ENCODE measurements around the gene NFATC1. TPM values are rescaled to one million over a fixed set of nuclear protein-coding genes. Genes with fewer than 3 reads are reported as not detected.

The NFATC1 gene
- total RNA-seq, 2 donors from 2014 or later: 19.0 to 20.2 TPM

DNA sequence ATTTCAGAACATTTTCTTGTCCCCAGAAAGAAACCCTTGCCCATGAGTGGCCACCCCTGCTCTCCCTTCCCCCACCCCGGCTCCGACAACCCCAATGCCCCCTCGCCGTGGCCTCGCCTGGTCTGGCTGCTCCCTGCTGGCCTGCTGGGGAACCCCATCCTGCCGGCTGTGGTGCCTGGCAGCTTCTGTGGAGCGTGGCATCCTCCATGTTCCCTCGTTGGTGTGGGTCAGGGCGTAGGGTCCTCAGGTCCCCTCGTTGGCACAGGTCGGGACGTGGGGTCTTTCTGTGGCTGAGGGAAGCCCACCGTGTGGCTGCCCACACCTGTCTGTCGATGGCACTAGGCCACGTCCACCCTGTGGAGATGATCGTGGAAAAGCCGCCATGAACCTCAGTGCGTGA, 61.9 kb downstream of the NFATC1 start:
- H3K27ac ChIP-seq: peak overlapping the region; percentile 73 to 80
- H3K36me3 ChIP-seq: peaks cover 30% of the 10 kb centered on the region
- H3K4me3 ChIP-seq: no peak overlapping the region
- DNase-seq (ENCODE audit: low spot score): no peak
- H3K9me3 ChIP-seq: no peaks in the 10 kb centered on the region
- TF ChIP-seq, protein P1, sequence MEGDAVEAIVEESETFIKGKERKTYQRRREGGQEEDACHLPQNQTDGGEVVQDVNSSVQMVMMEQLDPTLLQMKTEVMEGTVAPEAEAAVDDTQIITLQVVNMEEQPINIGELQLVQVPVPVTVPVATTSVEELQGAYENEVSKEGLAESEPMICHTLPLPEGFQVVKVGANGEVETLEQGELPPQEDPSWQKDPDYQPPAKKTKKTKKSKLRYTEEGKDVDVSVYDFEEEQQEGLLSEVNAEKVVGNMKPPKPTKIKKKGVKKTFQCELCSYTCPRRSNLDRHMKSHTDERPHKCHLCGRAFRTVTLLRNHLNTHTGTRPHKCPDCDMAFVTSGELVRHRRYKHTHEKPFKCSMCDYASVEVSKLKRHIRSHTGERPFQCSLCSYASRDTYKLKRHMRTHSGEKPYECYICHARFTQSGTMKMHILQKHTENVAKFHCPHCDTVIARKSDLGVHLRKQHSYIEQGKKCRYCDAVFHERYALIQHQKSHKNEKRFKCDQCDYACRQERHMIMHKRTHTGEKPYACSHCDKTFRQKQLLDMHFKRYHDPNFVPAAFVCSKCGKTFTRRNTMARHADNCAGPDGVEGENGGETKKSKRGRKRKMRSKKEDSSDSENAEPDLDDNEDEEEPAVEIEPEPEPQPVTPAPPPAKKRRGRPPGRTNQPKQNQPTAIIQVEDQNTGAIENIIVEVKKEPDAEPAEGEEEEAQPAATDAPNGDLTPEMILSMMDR (IDR thresholded peaks at IDR 0.05): no peak
- peaks cover 0 to 47% of the 10 kb centered on the region in 2 donors for H3K4me1 ChIP-seq
- H3K27me3 ChIP-seq: no peaks in the 10 kb centered on the region

DNA sequence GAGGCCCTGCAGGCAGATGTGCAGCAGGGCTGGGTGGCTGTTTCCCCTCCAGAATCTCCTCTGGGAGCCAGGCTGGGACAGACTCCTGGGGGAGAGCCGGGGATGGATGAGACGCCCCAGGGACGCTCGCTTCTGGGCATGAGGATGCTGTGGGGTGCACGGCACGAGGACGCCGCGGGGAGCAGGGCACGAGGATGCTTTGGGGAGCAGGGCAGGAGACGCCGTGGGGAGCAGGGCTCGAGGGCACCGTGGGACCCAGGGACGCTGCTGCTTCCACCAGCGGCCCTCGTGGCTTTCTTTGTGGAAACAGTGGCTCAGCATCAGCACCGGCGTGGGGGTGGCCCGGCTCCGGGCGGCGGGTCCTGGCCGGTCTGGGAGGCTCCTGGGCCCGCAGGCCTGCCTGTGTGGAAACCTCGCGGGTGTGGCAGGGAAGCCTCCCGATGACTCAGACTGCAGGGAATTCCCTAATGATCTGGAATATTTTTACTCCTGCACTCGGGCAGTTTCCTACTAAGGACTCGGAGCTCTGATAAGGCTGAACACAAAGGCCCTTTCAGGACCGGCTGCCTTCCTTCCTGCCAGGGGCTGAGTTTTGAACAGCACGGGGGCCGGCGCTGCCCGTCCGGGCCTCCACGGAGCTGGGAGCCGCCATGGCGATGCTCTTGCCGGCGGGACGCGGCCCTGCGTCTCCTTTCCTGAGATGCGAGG, 62.6 kb downstream of the NFATC1 start:
- peak; percentile 89 for DNase-seq (ENCODE audit: low spot score)
- Histone ChIP-seq H3K4me3 (peak overlapping the region in 1 of 2 donors; percentile 31), H3K9me3 (no peaks in the 10 kb centered on the region), H3K36me3 (peaks cover 29% of the 10 kb centered on the region), H3K4me1 (peaks cover 0 to 46% of the 10 kb centered on the region in 2 donors), H3K27ac (peak overlapping the region; percentile 73 to 80), H3K27me3 (no peaks in the 10 kb centered on the region)
- TF ChIP-seq, protein P1 (IDR thresholded peaks at IDR 0.05): no peak

DNA sequence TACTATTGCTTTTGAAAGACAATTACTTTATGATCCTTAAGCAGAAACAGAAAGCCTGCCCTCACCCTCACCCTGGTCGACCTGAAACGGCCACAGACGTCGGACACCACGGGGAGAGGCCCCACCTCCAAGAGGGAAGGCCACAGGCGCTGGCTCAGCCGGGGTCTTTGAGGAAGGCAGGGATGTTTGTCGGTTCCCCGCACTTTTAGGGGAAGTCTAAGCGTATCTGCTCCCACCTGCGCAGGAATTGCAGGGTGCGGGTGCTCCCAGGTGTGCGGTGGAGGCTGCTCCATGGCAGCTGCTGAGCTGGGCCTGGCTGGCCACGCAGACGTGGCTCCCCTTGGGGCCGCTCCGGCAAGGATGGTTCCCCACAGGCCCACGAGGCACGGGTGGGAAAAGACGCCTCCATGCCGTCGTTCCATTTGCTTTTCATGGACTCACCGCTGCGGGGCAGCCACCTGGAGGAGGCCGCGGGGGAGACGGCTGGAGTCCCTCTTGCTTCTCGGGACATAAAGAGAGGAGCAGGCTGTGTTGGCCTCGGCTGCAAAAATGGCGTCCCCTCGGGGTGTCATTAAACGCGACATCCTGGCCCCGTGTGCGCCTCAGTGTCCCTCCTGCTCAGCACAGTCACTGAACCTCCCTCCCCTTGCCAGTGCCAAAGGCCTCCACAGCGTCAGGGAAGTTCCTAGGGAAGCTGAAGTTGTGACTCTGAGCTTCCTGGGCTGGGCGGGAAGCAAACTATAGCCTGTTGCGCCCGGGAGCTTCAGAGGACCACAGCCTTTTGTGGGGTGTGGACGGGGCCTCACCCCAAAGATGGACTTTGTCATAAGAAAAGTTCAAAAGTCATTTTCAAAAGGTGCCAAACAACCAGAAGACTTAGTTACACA, 63.4 kb downstream of the NFATC1 start:
- H3K27me3 ChIP-seq: no peaks in the 10 kb centered on the region
- H3K4me1 ChIP-seq: peaks cover 0 to 38% of the 10 kb centered on the region in 2 donors
- peak overlapping the region in 1 of 2 donors; percentile 31 for H3K4me3 ChIP-seq
- DNase-seq (ENCODE audit: low spot score): no peak
- H3K36me3 ChIP-seq: peaks cover 25% of the 10 kb centered on the region
- H3K9me3 ChIP-seq: no peaks in the 10 kb centered on the region
- TF ChIP-seq, protein P1 (IDR thresholded peaks at IDR 0.05): no peak
- peak overlapping the region; percentile 73 to 80 for H3K27ac ChIP-seq

DNA sequence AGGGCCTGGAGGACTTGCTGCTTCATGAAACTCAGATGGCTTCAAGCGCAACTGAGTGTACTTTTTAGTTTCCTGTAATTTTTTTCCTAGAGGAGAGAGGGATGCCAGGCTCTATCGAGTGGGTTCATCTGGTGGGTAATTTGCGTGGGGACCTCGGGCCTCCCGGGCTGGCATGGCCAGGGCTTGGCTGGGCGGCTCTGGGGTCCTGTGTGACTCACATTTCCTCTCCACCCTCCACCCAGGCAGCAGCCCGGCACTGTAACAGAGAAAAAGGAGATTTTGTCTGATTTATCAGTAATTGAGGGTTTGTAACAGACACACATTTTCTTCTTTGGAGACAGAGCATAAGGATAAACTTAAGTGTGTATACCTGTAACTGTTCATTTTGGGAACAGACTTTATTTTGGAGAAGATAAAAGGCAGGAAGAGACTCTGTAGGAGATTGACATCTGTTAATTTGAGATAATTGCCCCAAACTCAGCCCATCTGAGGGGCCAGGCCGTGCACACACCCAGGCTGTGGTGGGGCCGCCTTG, 64.3 kb downstream of the NFATC1 start:
- H3K36me3 ChIP-seq: peaks cover 22% of the 10 kb centered on the region
- no peaks in the 10 kb centered on the region for H3K27me3 ChIP-seq
- H3K27ac ChIP-seq: peak overlapping the region; percentile 44 to 80
- no peak for DNase-seq (ENCODE audit: low spot score)
- H3K9me3 ChIP-seq: no peaks in the 10 kb centered on the region
- peaks cover 0 to 36% of the 10 kb centered on the region in 2 donors for H3K4me1 ChIP-seq
- no peak overlapping the region for H3K4me3 ChIP-seq
- TF ChIP-seq, protein P1 (IDR thresholded peaks at IDR 0.05): no peak

DNA sequence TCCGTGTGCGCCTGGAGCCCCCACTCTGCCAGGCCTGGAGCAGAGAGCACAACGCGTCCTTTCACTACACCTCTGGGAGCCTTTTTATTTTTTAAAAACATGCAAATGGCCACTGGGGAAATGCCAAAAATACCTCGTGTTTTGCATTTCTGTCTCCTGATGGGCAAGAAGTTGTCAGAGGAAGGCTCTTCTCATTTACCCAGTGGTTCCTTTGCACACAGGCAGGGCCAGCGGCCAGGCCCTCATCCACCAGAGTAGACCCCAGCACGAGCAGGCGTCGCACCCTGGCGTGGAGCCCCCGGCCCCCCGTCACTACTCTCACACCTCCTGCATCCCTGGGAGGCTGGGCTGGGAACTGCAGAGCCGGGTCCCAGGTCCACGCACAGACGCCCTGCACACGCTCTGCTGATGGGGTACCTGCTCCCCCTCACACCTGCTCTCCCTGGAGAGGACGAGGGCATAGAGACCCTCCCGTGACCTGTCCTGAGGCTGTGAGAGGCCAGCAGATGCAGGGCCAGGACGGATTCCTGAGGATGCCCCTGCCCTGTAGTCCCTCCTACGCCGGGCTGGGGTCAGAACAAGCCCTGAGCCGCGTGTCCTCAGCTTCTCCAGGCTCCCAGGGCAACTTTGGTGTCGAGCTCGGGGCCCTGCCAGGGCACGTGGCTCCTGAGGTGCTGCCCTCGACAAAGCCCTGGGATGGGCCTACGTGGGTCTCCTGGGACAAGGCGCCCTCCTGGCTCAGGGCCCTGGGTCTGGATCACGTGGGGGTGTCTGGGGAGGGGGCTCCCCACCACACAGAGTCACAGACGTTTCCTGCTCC, 65.0 kb downstream of the NFATC1 start:
- Histone ChIP-seq H3K9me3 (no peaks in the 10 kb centered on the region), H3K27ac (no peak overlapping the region)

More for the DNA sequence above, 65.0 kb downstream of the NFATC1 start:
- TF ChIP-seq, protein P1 (IDR thresholded peaks at IDR 0.05): no peak
- H3K27me3 ChIP-seq: no peaks in the 10 kb centered on the region
- H3K36me3 ChIP-seq: peaks cover 15% of the 10 kb centered on the region
- H3K4me1 ChIP-seq: peaks cover 0 to 43% of the 10 kb centered on the region in 2 donors
- no peak overlapping the region for H3K4me3 ChIP-seq
- DNase-seq (ENCODE audit: low spot score): no peak
